ENCODE results near the gene OGN.

Gene OGN

GRCh38 chr9:92435263-92435662, 30.9 kb upstream of the OGN start:
- in situ Hi-C loops (cut with HindIII; ENCODE audit: low sequenced_read_pairs): no loop called here

GRCh38 chr9:92432972-92433548, 28.7 kb upstream of the OGN start:
- in situ Hi-C loops (cut with HindIII; ENCODE audit: low sequenced_read_pairs): no loop called here
- TF ChIP-seq, protein P1, sequence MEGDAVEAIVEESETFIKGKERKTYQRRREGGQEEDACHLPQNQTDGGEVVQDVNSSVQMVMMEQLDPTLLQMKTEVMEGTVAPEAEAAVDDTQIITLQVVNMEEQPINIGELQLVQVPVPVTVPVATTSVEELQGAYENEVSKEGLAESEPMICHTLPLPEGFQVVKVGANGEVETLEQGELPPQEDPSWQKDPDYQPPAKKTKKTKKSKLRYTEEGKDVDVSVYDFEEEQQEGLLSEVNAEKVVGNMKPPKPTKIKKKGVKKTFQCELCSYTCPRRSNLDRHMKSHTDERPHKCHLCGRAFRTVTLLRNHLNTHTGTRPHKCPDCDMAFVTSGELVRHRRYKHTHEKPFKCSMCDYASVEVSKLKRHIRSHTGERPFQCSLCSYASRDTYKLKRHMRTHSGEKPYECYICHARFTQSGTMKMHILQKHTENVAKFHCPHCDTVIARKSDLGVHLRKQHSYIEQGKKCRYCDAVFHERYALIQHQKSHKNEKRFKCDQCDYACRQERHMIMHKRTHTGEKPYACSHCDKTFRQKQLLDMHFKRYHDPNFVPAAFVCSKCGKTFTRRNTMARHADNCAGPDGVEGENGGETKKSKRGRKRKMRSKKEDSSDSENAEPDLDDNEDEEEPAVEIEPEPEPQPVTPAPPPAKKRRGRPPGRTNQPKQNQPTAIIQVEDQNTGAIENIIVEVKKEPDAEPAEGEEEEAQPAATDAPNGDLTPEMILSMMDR (IDR thresholded peaks at IDR 0.05; ENCODE audit: low read depth, low read length): no peak
- no peak overlapping the region for H3K4me3 ChIP-seq (ENCODE audit: low read depth, low read length)
- no peak for DNase-seq (ENCODE audit: low read depth, low spot score)

More at GRCh38 chr9:92435263-92435662, 30.9 kb upstream of the OGN start:
- TF ChIP-seq, protein P1 (IDR thresholded peaks at IDR 0.05; ENCODE audit: low read depth, low read length): no peak
- no peak for DNase-seq (ENCODE audit: low read depth, low spot score)
- H3K4me3 ChIP-seq (ENCODE audit: low read depth, low read length): no peak overlapping the region

DNA sequence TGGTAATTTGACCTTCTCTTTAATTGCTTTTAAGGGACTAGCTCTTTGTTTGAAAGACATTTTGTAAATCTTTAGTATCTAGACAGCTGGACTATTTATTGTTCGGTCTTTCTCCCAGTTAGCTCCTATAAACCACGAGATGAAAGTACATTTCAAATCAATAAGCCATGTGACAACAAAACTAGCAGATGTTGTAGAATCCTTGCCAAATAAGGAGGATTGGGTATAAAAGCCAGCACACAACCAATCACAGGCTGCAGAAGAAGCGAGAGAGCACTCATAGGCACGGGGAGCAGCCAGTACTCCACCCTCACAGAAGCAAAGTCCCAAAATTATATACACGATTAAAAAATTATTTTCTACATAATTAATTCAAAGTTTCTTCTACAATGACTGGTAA, 28.0 kb upstream of the OGN start:
- in situ Hi-C loops (cut with HindIII; ENCODE audit: low sequenced_read_pairs): no loop called here
- DNase-seq (ENCODE audit: low read depth, low spot score): no peak
- TF ChIP-seq, protein P1 (IDR thresholded peaks at IDR 0.05; ENCODE audit: low read depth, low read length): no peak

GRCh38 chr9:92429836-92430235, 25.5 kb upstream of the OGN start:
- no peak for DNase-seq (ENCODE audit: low read depth, low spot score)
- in situ Hi-C loops (cut with HindIII; ENCODE audit: low sequenced_read_pairs): no loop called here
- no peak overlapping the region for H3K4me3 ChIP-seq (ENCODE audit: low read depth, low read length)
- TF ChIP-seq, protein P1 (IDR thresholded peaks at IDR 0.05; ENCODE audit: low read depth, low read length): no peak

More for the DNA sequence above, 28.0 kb upstream of the OGN start:
- no peak overlapping the region for H3K4me3 ChIP-seq (ENCODE audit: low read depth, low read length)

- no peak overlapping the region for H3K4me3 ChIP-seq (ENCODE audit: low read depth, low read length)
- TF ChIP-seq, protein P1 (IDR thresholded peaks at IDR 0.05; ENCODE audit: low read depth, low read length): no peak
- no peak for DNase-seq (ENCODE audit: low read depth, low spot score)
- in situ Hi-C loops (cut with HindIII; ENCODE audit: low sequenced_read_pairs): no loop called here
Measured at GRCh38 chr9:92426501-92427145, 22.2 kb upstream of the OGN start.

GRCh38 chr9:92425474-92425873, 21.1 kb upstream of the OGN start:
- DNase-seq (ENCODE audit: low read depth, low spot score): peak; percentile 50
- in situ Hi-C loops (cut with HindIII; ENCODE audit: low sequenced_read_pairs): no loop called here

More at GRCh38 chr9:92425474-92425873, 21.1 kb upstream of the OGN start:
- H3K4me3 ChIP-seq (ENCODE audit: low read depth, low read length): no peak overlapping the region
- TF ChIP-seq, protein P1 (IDR thresholded peaks at IDR 0.05; ENCODE audit: low read depth, low read length): no peak
